HEK293 (cell line): ENCODE data around the gene MYH3.

Experiments
- GLIS2 ChIP-seq: fragments of 450-650 bp; formaldehyde crosslinking; IDR thresholded peaks from 2 replicates; pipeline ENCODE4 v1.5.1; 2016; ENCODE audit warnings: missing biosample characterization, missing genetic modification characterization
- KLF10 ChIP-seq: fragments of 450-650 bp; IDR thresholded peaks from 2 replicates; pipeline ENCODE4 v1.5.1; 2018; ENCODE audit warnings: missing biosample characterization, mild to moderate bottlenecking, missing genetic modification characterization
- MEIS1 ChIP-seq: sonication (generic); formaldehyde crosslinking; IDR thresholded peaks from 2 replicates; pipeline ENCODE4 v1.8.1; 2022; ENCODE audit warnings: missing genetic modification reagents, mild to moderate bottlenecking, borderline replicate concordance
- OVOL3 ChIP-seq: fragments of 450-650 bp; formaldehyde crosslinking; IDR thresholded peaks from 2 replicates; pipeline ENCODE4 v1.5.1; 2016; ENCODE audit warnings: missing biosample characterization, missing genetic modification characterization
- TCF7L2 ChIP-seq: IDR thresholded peaks from 2 replicates; pipeline ENCODE4 v1.6.1; 2011; ENCODE audit warnings: low read depth, mild to moderate bottlenecking, inconsistent platforms, low read length, moderate library complexity, borderline replicate concordance
- TRIM28 ChIP-seq: IDR thresholded peaks from 2 replicates; pipeline ENCODE4 v1.6.1; 2011; ENCODE audit warnings: low read length, control low read depth, borderline replicate concordance
- YY2 ChIP-seq: fragments of 450-650 bp; formaldehyde crosslinking; IDR thresholded peaks from 2 replicates; pipeline ENCODE4 v1.5.1; 2016; ENCODE audit warnings: missing biosample characterization, missing genetic modification characterization
- ZBTB8A ChIP-seq: fragments of 450-650 bp; formaldehyde crosslinking; IDR thresholded peaks from 2 replicates; pipeline ENCODE4 v1.5.1; 2016; ENCODE audit warnings: missing biosample characterization, missing genetic modification characterization
- ZEB2 ChIP-seq: fragments of 450-650 bp; formaldehyde crosslinking; IDR thresholded peaks from 2 replicates; pipeline ENCODE4 v1.5.1; 2016; ENCODE audit warnings: missing biosample characterization, missing genetic modification characterization
- ZFP69B ChIP-seq: fragments of 450-650 bp; formaldehyde crosslinking; IDR thresholded peaks from 2 replicates; pipeline ENCODE4 v1.5.1; 2016; ENCODE audit warnings: missing biosample characterization, missing genetic modification characterization
- ZNF18 ChIP-seq: fragments of 450-650 bp; formaldehyde crosslinking; IDR thresholded peaks from 2 replicates; pipeline ENCODE4 v1.5.1; 2016; ENCODE audit warnings: missing biosample characterization, missing genetic modification characterization
- ZNF214 ChIP-seq: fragments of 450-650 bp; formaldehyde crosslinking; IDR thresholded peaks from 2 replicates; pipeline ENCODE4 v1.5.1; 2017; ENCODE audit warnings: missing biosample characterization, mild to moderate bottlenecking, missing genetic modification characterization, borderline replicate concordance
- ZNF23 ChIP-seq: fragments of 450-650 bp; formaldehyde crosslinking; IDR thresholded peaks from 2 replicates; pipeline ENCODE4 v1.5.1; 2016; ENCODE audit warnings: missing biosample characterization, missing genetic modification characterization, borderline replicate concordance
- ZNF239 ChIP-seq: fragments of 450-650 bp; formaldehyde crosslinking; IDR thresholded peaks from 2 replicates; pipeline ENCODE4 v1.5.1; 2016; ENCODE audit warnings: missing biosample characterization, missing genetic modification characterization
- ZNF280C ChIP-seq: fragments of 450-650 bp; formaldehyde crosslinking; IDR thresholded peaks from 2 replicates; pipeline ENCODE4 v1.5.1; 2016; ENCODE audit warnings: missing biosample characterization, missing genetic modification characterization
- ZNF302 ChIP-seq: fragments of 450-650 bp; formaldehyde crosslinking; IDR thresholded peaks from 2 replicates; pipeline ENCODE4 v1.5.1; 2016; ENCODE audit warnings: missing biosample characterization, missing genetic modification characterization, low read depth
- ZNF341 ChIP-seq: fragments of 450-650 bp; formaldehyde crosslinking; IDR thresholded peaks from 2 replicates; pipeline ENCODE4; 2016; ENCODE audit warnings: low read depth, missing biosample characterization, missing genetic modification characterization
- ZNF350 ChIP-seq: fragments of 450-650 bp; formaldehyde crosslinking; IDR thresholded peaks from 2 replicates; pipeline ENCODE4 v1.5.0; 2017; ENCODE audit warnings: missing biosample characterization, mild to moderate bottlenecking, missing genetic modification characterization
- ZNF37A ChIP-seq: fragments of 450-650 bp; IDR thresholded peaks from 2 replicates; pipeline ENCODE4 v1.5.1; 2018; ENCODE audit warnings: missing biosample characterization, missing genetic modification characterization
- ZNF416 ChIP-seq: fragments of 450-650 bp; formaldehyde crosslinking; IDR thresholded peaks from 2 replicates; pipeline ENCODE4 v1.5.1; 2016; ENCODE audit warnings: missing biosample characterization, missing genetic modification characterization
- ZNF433 ChIP-seq: fragments of 450-650 bp; formaldehyde crosslinking; IDR thresholded peaks from 2 replicates; pipeline ENCODE4 v1.5.1; 2016; ENCODE audit warnings: missing biosample characterization, missing genetic modification characterization, low read depth
- ZNF510 ChIP-seq: fragments of 450-650 bp; formaldehyde crosslinking; IDR thresholded peaks from 2 replicates; pipeline ENCODE4 v1.5.1; 2018; ENCODE audit warnings: mild to moderate bottlenecking, missing genetic modification characterization, missing biosample characterization; ENCODE audit not compliant: insufficient replicate concordance
- ZNF513 ChIP-seq: fragments of 450-650 bp; IDR thresholded peaks from 2 replicates; pipeline ENCODE4 v1.5.1; 2018; ENCODE audit warnings: missing biosample characterization, missing genetic modification characterization
- ZNF544 ChIP-seq: fragments of 450-650 bp; formaldehyde crosslinking; IDR thresholded peaks from 2 replicates; pipeline ENCODE4 v1.5.0; 2017; ENCODE audit warnings: missing biosample characterization, missing genetic modification characterization
- ZNF548 ChIP-seq: fragments of 450-650 bp; formaldehyde crosslinking; IDR thresholded peaks from 2 replicates; pipeline ENCODE4 v1.5.1; 2016; ENCODE audit warnings: missing biosample characterization, missing genetic modification characterization
- ZNF560 ChIP-seq: fragments of 450-650 bp; formaldehyde crosslinking; IDR thresholded peaks from 2 replicates; pipeline ENCODE4 v1.5.1; 2017; ENCODE audit warnings: missing biosample characterization, missing genetic modification characterization, borderline replicate concordance
- ZNF596 ChIP-seq: fragments of 450-650 bp; IDR thresholded peaks from 2 replicates; pipeline ENCODE4 v1.5.0; 2018; ENCODE audit warnings: missing biosample characterization, mild to moderate bottlenecking, missing genetic modification characterization, moderate library complexity
- ZNF623 ChIP-seq: fragments of 450-650 bp; formaldehyde crosslinking; IDR thresholded peaks from 2 replicates; pipeline ENCODE4 v1.5.1; 2016; ENCODE audit warnings: missing biosample characterization, missing genetic modification characterization
- ZNF658 ChIP-seq: fragments of 450-650 bp; formaldehyde crosslinking; IDR thresholded peaks from 2 replicates; pipeline ENCODE4; 2016; ENCODE audit warnings: missing biosample characterization, missing genetic modification characterization
- ZNF704 ChIP-seq: fragments of 450-650 bp; formaldehyde crosslinking; IDR thresholded peaks from 2 replicates; pipeline ENCODE4 v1.5.1; 2016; ENCODE audit warnings: missing biosample characterization, missing genetic modification characterization
- ZNF777 ChIP-seq: fragments of 450-650 bp; formaldehyde crosslinking; IDR thresholded peaks from 2 replicates; pipeline ENCODE4 v1.5.1; 2017; ENCODE audit warnings: missing biosample characterization, missing genetic modification characterization, borderline replicate concordance
- ZNF792 ChIP-seq: fragments of 450-650 bp; formaldehyde crosslinking; IDR thresholded peaks from 2 replicates; pipeline ENCODE4 v1.5.1; 2016; ENCODE audit warnings: missing biosample characterization, missing genetic modification characterization
- ZNF843 ChIP-seq: fragments of 450-650 bp; formaldehyde crosslinking; IDR thresholded peaks from 2 replicates; pipeline ENCODE4 v1.5.1; 2016; ENCODE audit warnings: missing biosample characterization, missing genetic modification characterization
- ZSCAN30 ChIP-seq: fragments of 450-650 bp; IDR thresholded peaks from 2 replicates; pipeline ENCODE4 v1.5.1; 2018; ENCODE audit warnings: missing biosample characterization, mild to moderate bottlenecking, missing genetic modification characterization, moderate library complexity

The MYH3 gene

GRCh38 chr17:10697092-10698081 lies 40.3 kb upstream of the MYH3 start, which contains the start of the genes ADPRM and SCO1 (continued):
- no peak for TF ChIP-seq ZNF548 (tag by site-specific recombination)
- no peak for TF ChIP-seq OVOL3
- peak; percentile 91 for TF ChIP-seq ZNF777
- no peak for TF ChIP-seq ZNF214 (tag by site-specific recombination)
- TF ChIP-seq ZFP69B (tag by site-specific recombination): no peak
- TF ChIP-seq ZEB2 (tag by site-specific recombination): peak; percentile 85
- no peak for TF ChIP-seq ZNF658 (tag by site-specific recombination)
- TF ChIP-seq ZSCAN30: 0 out of 2 replicates have a peak, but pooled peaks have one; percentile 8
- TF ChIP-seq ZNF596 (tag by site-specific recombination): no peak
- TF ChIP-seq ZNF341 (tag by site-specific recombination): peak; percentile 80
- no peak for TF ChIP-seq ZNF239
- TF ChIP-seq ZNF792 (tag by site-specific recombination): no peak
- TF ChIP-seq GLIS2 (tag by site-specific recombination): peak; percentile 77
- TF ChIP-seq ZNF510 (tag by site-specific recombination): no peak
- no peak for TF ChIP-seq ZNF560
- TF ChIP-seq ZNF513 (tag by site-specific recombination): no peak
- no peak for TF ChIP-seq ZNF18
- no peak for TF ChIP-seq ZNF37A (tag by site-specific recombination)
- TF ChIP-seq ZNF416 (tag by site-specific recombination): no peak
- TF ChIP-seq ZNF350 (tag by site-specific recombination): no peak
- TF ChIP-seq ZBTB8A (tag by site-specific recombination): no peak; the same call in 1 of the 2 replicates
- TF ChIP-seq ZNF623: no peak
- no peak for TF ChIP-seq ZNF280C
- no peak for TF ChIP-seq ZNF23 (tag by site-specific recombination)
- no peak for TF ChIP-seq KLF10 (tag by site-specific recombination)
- 0 out of 2 replicates have a peak, but pooled peaks have one; percentile 4 for TF ChIP-seq MEIS1 (CRISPR knock-in tag)
- no peak for TF ChIP-seq ZNF843 (tag by site-specific recombination)
- no peak for TF ChIP-seq ZNF302 (tag by site-specific recombination)
- no peak for TF ChIP-seq TRIM28
- TF ChIP-seq TCF7L2: no peak
- TF ChIP-seq ZNF704: no peak
- no peak for TF ChIP-seq ZNF544 (tag by site-specific recombination)
- TF ChIP-seq YY2 (tag by site-specific recombination): peak; percentile 38; the same call in 1 of the 2 replicates
- TF ChIP-seq ZNF433 (tag by site-specific recombination): no peak
